Activated CD4-positive, alpha-beta T cell treated with anti-CD3 and anti-CD28 coated beads, Interleukin-2, amount 50 U/mL, for 1 hour (primary cell): ENCODE results near the gene PBRM1.
"Not testable (repeated sequence)": the region's sequence is repeated elsewhere in the genome, so short reads cannot be mapped to it uniquely, and the experiment has no call there.

Source experiments
- DNase-seq: peaks from one replicate; pipeline ENCODE4 v3.0.0-alpha.2; 2020

The PBRM1 gene

GRCh38 chr3:52703341-52703740, 17.6 kb upstream of the PBRM1 start:
- no peak for DNase-seq

GRCh38 chr3:52697632-52697965, 11.9 kb upstream of the PBRM1 start:
- no peak for DNase-seq

- no peak for DNase-seq
Observed at GRCh38 chr3:52696830-52697631, 11.3 kb upstream of the PBRM1 start.

GRCh38 chr3:52695798-52696671, 10.3 kb upstream of the PBRM1 start:
- DNase-seq, result no peak

GRCh38 chr3:52694528-52695189, 8.9 kb upstream of the PBRM1 start:
- no peak for DNase-seq

GRCh38 chr3:52693071-52693470, 7.4 kb upstream of the PBRM1 start:
- no peak for DNase-seq

- no peak for DNase-seq
Observed at GRCh38 chr3:52690560-52690959, 4.8 kb upstream of the PBRM1 start.

- no peak for DNase-seq
Observed at GRCh38 chr3:52689151-52689550, 3.4 kb upstream of the PBRM1 start.

GRCh38 chr3:52688266-52688665, 2.6 kb upstream of the PBRM1 start:
- no peak for DNase-seq

- peak; percentile 65 for DNase-seq
Observed at GRCh38 chr3:52685285-52685708, 416 bp downstream of the PBRM1 start.

- no peak for DNase-seq
Observed at GRCh38 chr3:52684184-52684583, 1.5 kb downstream of the PBRM1 start.

GRCh38 chr3:52683611-52684010, 2.1 kb downstream of the PBRM1 start:
- no peak for DNase-seq

GRCh38 chr3:52682016-52682415, 3.7 kb downstream of the PBRM1 start:
- DNase-seq, result no peak

- DNase-seq, result no peak
Observed at GRCh38 chr3:52681596-52681995, 4.1 kb downstream of the PBRM1 start.

GRCh38 chr3:52679811-52680210, 5.9 kb downstream of the PBRM1 start:
- DNase-seq, result no peak

GRCh38 chr3:52679199-52679538, 6.5 kb downstream of the PBRM1 start:
- no peak for DNase-seq

- no peak for DNase-seq
Observed at GRCh38 chr3:52678265-52679198, 7.2 kb downstream of the PBRM1 start.

- DNase-seq, result not testable (repeated sequence)
Observed at GRCh38 chr3:52676201-52676600, 9.5 kb downstream of the PBRM1 start.

GRCh38 chr3:52671676-52672075, 14.0 kb downstream of the PBRM1 start:
- DNase-seq, result no peak

GRCh38 chr3:52670621-52671521, 14.8 kb downstream of the PBRM1 start:
- no peak for DNase-seq

- DNase-seq, result no peak
Observed at GRCh38 chr3:52663098-52663497, 22.6 kb downstream of the PBRM1 start.

- no peak for DNase-seq
Observed at GRCh38 chr3:52660046-52660445, 25.7 kb downstream of the PBRM1 start.
